Mucosa of descending colon (tissue), 3 donors: ENCODE measurements around the gene LRRC25. TPM values are rescaled to one million over a fixed set of nuclear protein-coding genes. Genes with fewer than 3 reads are reported as not detected.

Experiments used
- ATAC-seq: fragments of 200-7000 bp; cut with Tn5 transposase; one replicate; pipeline ENCODE4 v1.9.1; 2020; ENCODE audit warnings: mild to moderate bottlenecking, moderate library complexity
- DNase-seq, 3 donors: peaks; one replicate each; pipeline ENCODE4 v3.0.0-alpha.2; 2020
- H3K36me3 ChIP-seq: fragments of 200-600 bp; one replicate; pipeline ENCODE4 v1.8.0; 2021; ENCODE audit warnings: low read depth, mild to moderate bottlenecking
- H3K4me1 ChIP-seq: fragments of 200-600 bp; one replicate; pipeline ENCODE4 v1.8.0; 2021; ENCODE audit warnings: low read depth, mild to moderate bottlenecking
- H3K4me3 ChIP-seq: fragments of 200-600 bp; one replicate; pipeline ENCODE4 v1.8.0; 2021; ENCODE audit warnings: mild to moderate bottlenecking
- H3K9me3 ChIP-seq: fragments of 200-600 bp; one replicate; pipeline ENCODE4 v1.8.0; 2021; ENCODE audit warnings: mild to moderate bottlenecking
- CTCF ChIP-seq: fragments of 200-600 bp; IDR thresholded peaks from one replicate; pipeline ENCODE4 v1.8.0; 2022; ENCODE audit warnings: antibody characterized with exemption, mild to moderate bottlenecking
- intact Hi-C, 2 donors: fragments of 100-400 bp; cut with DNase I in 1 of 2; cut with micrococcal nuclease in 1 of 2; formaldehyde crosslinking; loops; one replicate each; pipeline versions ENCODE4 v1.11.0 to v1.11.1; 2022; cut with DNase I, micrococcal nuclease
- total RNA-seq, 3 donors: library from RNA; stranded (reverse); fragmentation: NEBNext Ultra II Directional in 2 of 3; extraction: Animal tissue kit (Norgen Biotek cat#: 25700) in 2 of 3; gene quantifications; one replicate each; pipeline versions ENCODE4 v1.2.1 to v1.2.4, GENCODE V29; 2021 to 2023
- donor health status: DM: no; HTN: no; CAD: no; lungs with moderate emphysema.
- donor health status: DM: no; HTN: no; CAD: no.
- donor health status: DM: no; HTN: yes; CAD: no.

Gene LRRC25
- total RNA-seq, 3 donors from 2014 or later, result 2.1 to 8.8 (median 5.8) TPM

GRCh38 chr19:18444513-18444912 lies 47.1 kb upstream of the LRRC25 start:
- intact Hi-C loops, result loop anchor here in 1 of 2 donors (10.0 kb wide), 2 partner anchors 130 to 410 kb away; partner anchors contain the start of gene UBA52
- no peaks in the 10 kb centered on the region for H3K4me1 ChIP-seq
- DNase-seq, result no peak
- no peaks in the 10 kb centered on the region for H3K9me3 ChIP-seq
- no peaks in the 10 kb centered on the region for H3K36me3 ChIP-seq
- no peak overlapping the region for H3K4me3 ChIP-seq
- TF ChIP-seq CTCF, result no peak
- ATAC-seq, result no peak

- ATAC-seq (no peak), DNase-seq (no peak)
- Histone ChIP-seq H3K36me3 (no peaks in the 10 kb centered on the region), H3K9me3 (no peaks in the 10 kb centered on the region), H3K4me3 (no peak overlapping the region), H3K4me1 (no peaks in the 10 kb centered on the region)
- intact Hi-C loops, result loop anchor here in 1 of 2 donors (10.0 kb wide), 2 partner anchors 131 to 411 kb away; partner anchors contain the start of gene UBA52
- TF ChIP-seq CTCF, result no peak
These were observed 46.4 kb upstream of the LRRC25 start for GRCh38 chr19:18443831-18444230.

- H3K4me1 ChIP-seq, result peaks cover 1% of the 10 kb centered on the region
- DNase-seq (no peak), ATAC-seq (no peak)
- no peak for TF ChIP-seq CTCF
- H3K36me3 ChIP-seq, result no peaks in the 10 kb centered on the region
- intact Hi-C loops, result loop anchor here in 1 of 2 donors (10.0 kb wide), 2 partner anchors 131 to 411 kb away; partner anchors contain the start of gene UBA52
- no peaks in the 10 kb centered on the region for H3K9me3 ChIP-seq
- no peak overlapping the region for H3K4me3 ChIP-seq
These were observed 46.0 kb upstream of the LRRC25 start for GRCh38 chr19:18443406-18443805.

GRCh38 chr19:18442941-18443340 lies 45.5 kb upstream of the LRRC25 start:
- Histone ChIP-seq H3K36me3 (no peaks in the 10 kb centered on the region), H3K4me3 (no peak overlapping the region), H3K4me1 (peaks cover 6% of the 10 kb centered on the region), H3K9me3 (no peaks in the 10 kb centered on the region)
- no peak for TF ChIP-seq CTCF
- ATAC-seq (no peak), DNase-seq (no peak)
- intact Hi-C loops, result loop anchor here in 1 of 2 donors (10.0 kb wide), 2 partner anchors 132 to 412 kb away; partner anchors contain the start of gene UBA52

GRCh38 chr19:18441804-18442788 lies 44.7 kb upstream of the LRRC25 start:
- ATAC-seq, result no peak
- intact Hi-C loops, result loop anchor here in 1 of 2 donors (10.0 kb wide), 2 partner anchors 133 to 413 kb away; partner anchors contain the start of gene UBA52
- Histone ChIP-seq H3K4me1 (peaks cover 11% of the 10 kb centered on the region), H3K36me3 (no peaks in the 10 kb centered on the region), H3K9me3 (no peaks in the 10 kb centered on the region), H3K4me3 (no peak overlapping the region)
- DNase-seq, result no peak
- TF ChIP-seq CTCF, result no peak
